GM18517 (cell line): ENCODE results near the gene KCNJ10.

Source experiments
- ATAC-seq: cut with Tn5 transposase; IDR thresholded peaks from one replicate; pipeline ENCODE4 v1.9.1; 2021; ENCODE audit warnings: mild to moderate bottlenecking, moderate library complexity; ENCODE audit not compliant: unreplicated experiment

The KCNJ10 gene

DNA sequence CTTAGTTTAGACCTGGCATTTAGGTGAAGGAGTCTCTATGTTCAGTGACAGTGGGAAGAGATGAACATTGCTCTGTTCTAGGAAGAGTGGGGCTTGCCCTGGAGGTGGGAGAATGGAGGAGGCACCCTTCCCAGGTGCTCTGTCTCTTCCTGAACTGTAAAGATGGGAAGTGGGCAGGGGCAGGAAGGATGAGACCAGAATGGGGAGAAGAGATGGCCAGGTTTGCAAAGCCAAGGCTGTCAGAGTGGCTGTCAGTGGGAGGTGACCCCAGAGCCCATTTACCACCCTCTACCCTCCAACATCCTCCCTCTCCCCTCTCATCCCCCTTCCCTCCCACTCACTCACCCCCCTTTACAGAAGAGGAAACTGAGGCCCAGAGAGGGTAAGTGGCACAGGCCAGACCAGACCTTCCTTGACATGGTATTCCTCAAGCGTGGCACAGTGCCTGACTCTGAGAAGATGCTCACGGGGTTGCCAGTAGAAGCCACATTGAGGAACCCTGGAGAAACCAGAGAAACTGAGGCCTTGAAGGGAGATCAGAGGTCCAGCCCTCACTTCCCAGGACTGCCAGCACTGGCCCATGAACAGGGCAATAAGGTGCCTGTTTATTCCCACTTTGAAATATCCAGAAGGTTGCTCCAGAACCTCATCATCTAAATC is 29.9 kb upstream of the KCNJ10 start:
- no peak for ATAC-seq

DNA sequence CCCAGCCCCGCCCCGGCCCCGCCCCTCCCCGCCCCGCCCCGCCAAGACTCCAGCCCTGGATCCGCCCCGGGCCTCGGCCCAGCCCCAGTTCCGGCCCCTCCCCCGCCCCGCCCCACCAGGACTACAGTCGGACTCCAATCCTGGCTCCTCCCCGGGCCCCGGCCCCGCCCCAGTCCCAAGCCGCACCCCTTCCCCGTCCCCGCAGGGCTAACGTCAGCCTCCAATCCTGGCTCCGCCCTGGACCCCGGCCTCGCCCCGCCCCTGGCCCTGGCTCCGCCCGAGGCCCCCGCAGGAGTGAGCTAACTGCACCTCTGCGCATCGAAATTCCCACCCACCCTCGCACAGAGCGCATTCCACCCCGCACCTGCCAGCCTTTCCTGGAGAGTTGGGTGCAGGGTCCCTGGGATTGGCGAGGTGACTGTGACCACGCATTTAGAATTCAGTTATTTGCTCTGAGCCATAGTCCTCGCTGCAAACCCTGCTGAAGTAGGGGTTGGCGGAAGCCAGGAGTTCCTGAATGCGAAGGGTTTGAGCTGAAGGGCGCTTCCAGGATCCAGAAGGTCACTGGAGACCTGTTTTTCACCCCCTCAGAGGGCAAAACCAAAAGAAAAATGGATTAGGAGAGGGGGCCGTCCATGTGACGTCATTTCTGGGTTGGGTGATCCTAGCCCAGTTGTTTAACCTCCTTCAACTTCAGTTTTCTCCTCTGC is 29.0 kb upstream of the KCNJ10 start:
- peak; percentile 72 for ATAC-seq

DNA sequence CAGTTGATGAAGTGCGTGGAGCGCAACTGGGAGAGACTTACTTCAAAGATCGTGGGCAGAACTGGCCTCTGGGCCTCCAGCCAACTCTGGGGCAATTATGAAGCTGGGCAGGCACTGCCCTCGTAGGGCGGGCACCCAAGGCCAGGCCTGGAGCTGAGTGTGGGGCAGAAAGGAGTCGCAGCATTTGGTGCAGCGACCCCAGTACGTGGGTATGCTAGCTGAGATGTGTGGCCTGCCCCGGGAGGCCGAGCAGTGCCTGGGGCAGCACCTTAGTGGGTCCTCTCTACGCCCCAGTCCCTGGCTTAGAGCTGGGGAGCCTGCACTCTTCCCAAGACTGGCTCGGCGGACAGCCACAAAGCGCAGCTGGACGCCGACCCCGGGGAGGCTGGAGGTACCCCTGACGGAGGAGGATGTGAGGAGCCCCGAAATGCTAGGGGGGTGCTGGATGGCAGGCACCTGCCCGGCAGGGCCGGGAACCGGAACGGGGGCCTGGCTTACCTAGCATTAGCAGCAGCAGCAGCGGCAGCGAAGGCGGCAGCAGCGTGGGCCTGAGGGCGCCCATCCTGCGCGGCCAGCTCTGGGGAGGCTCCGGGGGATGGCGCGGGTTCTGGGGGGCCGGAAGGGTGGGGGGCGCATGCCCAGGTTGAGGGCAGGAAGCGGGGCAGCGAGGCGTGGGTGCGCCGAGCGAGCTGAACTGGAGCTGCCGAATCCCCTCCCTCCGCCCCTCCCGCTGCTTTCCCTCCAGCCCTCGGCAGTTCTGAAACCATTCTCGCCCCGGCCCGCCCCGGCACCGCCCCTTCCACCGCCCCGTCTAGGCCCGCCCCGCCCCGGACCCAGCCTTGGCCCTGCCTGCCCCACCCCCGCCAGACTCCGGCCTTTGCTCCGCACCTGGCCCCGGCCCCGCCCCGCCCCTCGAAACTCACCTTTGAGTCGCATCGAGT is 28.2 kb upstream of the KCNJ10 start, which contains the start of gene IGSF8:
Gene IGSF8, minus strand, starts transcription at position 709 of the 941 bp plus-strand sequence. Its CDS starts 147 bp downstream, at position 562.
- ATAC-seq, result no peak

DNA sequence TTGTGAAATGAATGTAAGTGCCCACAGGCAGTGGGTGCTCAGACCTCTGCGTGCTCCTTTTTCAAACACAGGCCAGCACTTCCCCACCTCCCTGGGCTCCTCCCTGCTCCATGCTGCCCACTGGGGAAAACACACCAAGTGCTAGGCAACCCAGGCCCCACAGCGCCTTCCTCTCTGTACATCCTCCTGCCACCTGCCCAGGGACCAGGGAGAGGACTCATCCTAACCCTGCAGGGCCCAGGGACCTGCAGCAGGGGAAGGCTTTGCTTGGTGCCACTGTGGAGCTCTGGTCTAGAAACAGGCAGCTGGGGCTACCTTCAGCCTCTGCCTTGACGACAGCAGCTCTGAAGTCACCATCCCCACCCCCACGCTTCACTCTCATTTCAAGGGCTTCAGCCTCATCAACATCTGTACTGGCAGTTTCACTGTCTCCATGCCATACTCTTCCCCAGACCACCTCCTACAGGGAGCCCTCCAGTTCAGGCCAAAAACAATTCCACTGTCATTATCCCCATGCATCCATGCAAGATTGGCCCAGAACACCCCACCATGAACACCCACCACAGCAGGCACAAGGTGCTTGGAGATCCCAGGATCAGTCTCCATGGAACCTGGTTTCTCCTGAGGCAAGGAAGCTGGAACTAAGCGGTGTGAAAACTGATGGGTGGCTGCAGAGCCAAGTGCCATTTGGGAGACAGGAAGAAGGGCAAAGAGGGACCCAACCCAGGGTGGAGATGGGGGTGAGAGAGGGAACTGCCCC is 27.4 kb upstream of the KCNJ10 start:
- no peak for ATAC-seq

DNA sequence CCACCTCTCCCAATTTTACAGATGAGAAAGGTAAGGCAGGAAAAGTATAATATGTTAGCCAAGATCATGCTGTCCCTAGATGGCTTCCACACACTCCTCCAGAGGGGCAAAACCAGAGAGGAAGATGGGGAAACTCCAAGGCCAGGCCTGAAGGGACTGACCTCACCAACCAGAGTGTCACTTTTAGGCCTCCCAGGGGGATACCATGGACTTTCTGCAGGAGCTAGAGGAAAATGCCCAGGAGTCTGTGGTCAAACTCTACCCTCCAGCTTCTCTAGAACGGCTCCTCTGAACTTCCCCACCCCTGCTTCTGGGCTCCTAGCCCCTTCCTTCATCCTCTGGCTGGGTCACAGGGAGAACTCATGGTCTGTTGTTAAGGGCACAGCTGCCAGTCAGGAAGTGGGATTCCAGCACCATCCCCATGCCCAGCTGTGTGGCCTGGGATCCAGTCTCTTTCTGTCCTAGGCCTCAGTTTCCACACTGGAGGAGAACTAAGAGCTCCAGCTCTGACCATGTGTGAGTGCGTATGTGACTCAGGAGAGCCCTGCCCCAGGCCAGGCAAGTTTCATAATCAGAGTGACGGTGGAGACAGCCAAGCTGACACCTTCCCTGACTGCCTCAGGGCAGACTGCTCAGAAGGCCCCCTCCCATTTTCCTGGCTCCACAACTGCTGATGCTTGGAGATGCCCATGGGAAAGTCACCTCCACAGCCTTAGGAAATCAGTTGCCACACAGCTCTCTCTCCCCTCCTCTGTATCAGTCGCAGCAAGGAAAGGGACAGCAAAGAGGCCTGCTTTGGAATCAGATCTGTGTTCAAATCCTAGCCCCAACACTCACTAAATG is 26.5 kb upstream of the KCNJ10 start:
- no peak for ATAC-seq

DNA sequence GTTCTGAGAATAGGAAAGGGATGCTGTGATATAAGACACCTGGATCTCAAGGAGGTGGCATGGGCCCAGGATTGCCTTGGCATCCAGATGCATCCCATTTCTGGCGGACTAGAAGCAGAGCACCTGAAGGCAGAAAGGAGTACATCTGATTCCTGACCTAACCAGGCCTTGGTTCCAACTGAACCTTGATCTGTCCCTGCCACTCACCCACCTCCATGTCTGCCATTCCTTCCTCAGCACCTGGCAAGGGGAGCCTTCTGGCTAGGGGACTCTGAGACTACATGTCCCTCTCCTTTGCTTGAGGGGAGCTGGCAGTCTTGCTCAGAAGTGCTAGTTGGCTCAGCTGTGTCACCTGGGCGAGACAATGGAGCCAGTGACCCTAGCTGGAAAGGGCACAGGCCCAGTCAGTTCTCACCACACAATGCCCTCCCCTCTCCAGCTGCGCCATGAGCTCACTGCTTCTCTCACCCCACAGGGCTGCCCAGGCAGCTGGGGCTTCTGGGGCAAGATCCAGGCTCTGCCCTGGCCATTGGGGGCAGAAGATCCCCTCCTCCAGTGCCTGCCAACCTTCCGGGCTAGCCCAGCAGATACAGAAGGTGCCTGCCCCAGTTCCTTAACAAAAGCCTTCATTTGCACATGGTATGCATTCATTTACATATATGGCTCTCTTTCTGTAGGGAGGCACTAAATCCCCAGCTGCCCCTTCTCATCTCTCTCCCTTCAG is 25.6 kb upstream of the KCNJ10 start:
- ATAC-seq, result no peak

DNA sequence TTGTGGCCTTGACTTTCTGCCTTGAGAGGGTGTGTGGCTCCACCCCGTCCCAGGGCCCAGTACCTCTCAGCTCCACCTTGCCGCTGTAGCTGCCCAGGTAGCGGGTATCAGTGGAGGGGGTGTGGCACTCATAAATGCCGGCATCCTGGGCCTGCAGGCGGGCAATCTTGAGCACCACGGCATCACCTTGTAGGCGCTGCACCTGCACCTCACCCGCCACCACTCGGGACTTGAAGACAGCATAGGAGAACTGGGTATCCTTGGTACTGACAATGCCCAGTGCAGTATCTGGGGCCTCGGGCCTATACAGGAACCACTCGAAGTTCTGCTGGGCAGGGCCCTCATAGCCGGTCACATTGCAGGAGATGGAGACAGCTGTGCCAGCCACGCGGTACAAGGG is 24.8 kb upstream of the KCNJ10 start:
- no peak for ATAC-seq

DNA sequence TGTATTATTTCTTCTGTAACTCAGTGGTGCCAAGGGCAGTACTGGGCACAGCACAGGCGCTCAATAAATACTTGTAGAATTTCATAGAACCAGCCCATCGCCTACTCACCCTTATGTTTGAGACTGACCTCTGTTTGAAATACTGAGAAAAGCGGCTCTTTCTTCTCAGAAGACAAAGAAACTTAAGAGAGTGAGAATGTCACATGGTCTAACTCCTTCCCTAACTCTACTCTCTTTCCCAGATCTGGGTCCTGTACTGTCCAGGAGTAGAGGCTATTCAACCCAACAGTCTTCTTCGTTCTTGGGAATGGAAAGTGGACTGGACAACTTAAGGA is 24.3 kb upstream of the KCNJ10 start:
- ATAC-seq, result no peak

DNA sequence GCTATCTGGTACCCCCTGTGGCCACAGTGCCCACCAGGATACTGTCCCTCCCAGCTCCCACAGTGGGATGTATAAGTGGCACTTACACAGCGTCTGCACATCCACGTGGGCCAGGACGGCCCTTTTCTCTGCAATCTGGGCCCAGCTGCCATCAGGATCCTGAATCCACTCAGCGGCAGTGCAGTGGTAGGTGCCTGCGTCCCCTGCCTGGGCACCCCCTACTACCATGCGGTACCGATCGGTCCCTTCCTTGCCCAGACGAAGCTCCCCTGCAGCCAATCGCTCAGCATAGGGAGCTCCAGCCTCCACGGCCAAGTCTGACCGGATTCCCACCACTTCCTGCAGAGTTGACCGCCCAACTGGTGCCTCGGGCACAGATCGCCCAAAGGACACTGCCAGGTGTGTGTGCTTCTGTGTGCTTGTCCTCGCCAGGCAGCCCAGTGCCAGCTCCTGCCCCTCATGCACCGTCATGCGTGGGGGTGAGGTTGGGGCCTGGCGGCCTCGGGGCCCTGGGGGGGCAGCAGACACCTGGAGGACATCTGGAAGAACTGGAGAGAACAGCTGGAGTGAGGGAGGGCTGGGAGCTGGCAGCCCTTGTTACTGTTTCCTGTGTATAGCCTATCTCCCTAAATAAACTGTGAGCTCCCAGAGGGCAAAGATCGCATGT is 23.8 kb upstream of the KCNJ10 start:
- ATAC-seq, result no peak

DNA sequence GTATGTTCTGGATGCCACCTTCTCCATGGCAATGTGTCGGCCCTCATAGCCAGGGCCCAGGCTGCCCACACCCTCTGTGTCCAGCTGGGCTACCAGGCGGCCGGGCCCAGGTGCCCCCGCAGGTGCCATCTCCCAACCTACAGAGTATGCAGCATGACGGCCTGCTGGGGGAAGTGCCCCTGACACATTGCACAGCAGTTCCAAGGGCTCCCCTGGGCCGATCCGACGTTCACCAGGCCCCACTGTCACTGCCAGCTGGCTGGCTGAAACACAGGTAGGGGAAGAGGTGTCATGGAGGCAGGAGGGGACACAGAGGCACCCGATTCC is 23.1 kb upstream of the KCNJ10 start:
- ATAC-seq, result no peak

DNA sequence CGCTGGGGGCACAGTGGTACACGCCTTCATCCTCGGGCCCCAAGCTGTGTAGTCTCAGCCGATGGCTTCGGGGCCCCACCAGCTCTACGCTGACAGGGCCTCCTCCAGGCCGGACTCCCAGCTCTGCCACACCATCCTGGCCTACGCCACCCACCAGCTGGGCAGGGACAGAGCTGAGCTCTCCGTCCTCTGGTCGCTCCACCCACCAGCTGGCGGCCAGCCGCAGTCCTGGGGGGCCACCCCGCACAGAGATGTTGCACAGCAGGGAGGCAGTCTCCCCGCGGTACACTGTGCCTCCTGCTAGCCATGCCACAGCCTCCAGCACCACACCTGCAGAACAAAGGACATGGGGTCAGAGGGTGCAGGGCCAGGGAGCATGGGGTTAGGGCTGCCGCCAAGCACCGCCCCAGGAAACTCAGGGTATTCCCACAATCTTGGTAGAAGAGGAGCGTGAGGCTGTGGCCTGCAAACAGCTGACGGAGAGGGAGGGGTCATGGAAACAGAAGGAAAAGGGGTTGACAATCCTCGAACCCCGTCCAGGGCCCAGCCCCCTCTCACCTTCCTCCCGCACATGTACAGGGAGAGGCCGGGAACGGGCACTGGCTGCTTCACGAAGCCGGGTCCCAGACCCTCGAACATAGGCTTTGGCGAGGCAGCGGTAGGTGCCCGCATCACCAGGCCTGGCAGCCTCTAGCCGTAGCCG is 22.6 kb upstream of the KCNJ10 start:
- ATAC-seq, result no peak

DNA sequence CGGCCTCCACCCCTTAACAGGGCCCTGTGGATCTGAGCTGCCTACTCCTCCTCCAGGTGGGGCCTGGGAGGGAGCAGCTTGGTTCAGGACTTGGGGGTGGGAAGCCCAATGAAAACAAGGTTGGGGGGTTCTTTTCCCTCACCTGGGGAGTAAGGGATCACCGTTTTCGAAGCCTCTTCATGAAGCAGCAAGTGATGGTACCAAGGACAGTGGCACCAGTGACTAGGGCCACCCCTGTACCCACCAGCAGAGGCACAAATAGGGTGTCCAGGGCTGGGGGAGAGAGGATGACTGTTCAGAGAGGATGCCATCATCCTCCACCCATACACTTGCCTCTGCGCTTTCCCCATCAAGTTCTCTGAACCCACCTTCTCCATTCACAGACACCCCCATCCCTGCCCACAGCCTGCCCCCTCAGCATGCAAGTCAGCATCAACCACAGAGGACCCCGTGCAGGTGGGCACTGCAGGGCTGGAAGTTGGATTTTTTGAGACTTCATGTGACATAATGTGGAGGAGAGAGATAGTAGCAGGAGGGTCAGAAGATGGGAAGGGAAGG is 21.8 kb upstream of the KCNJ10 start:
- no peak for ATAC-seq

DNA sequence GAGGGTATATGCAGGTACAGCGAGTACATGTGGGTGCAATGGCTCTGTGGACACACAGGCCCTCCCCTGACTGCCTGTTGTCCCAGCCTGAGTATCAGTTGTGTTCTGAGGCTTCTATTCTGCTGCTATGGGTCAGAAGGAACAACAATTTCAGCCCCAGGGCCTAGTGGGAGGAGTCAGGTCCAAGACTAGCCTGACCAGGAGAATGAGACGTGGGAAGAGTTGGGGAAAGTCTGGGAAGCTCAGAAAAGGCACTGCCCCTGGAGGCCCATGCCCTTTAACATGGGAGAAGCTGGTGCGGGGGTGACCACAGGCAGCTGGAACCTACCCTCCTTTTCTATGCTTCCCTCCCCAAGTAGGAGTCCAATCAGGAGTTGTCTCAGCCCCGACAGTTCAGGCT is 20.8 kb upstream of the KCNJ10 start:
- no peak for ATAC-seq

DNA sequence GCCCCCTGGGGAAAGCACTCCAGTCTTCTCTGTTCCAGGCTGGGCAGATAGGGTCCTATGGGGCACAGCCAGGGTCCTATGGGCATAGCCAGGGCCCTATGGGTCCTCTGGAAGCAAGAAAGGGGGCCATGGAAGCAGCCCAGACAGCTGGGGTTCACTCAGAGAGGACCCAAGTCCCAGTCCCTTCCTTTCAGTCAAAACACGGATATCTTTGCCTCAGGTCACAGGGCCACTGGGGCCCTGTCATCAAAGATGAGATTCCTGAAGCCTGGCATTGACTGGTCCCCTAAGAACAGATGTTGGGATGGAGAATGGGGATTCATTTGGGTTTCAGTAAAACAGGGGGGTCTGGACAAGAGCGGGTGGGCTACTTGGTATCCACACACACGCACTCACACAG is 19.9 kb upstream of the KCNJ10 start:
- ATAC-seq, result no peak

DNA sequence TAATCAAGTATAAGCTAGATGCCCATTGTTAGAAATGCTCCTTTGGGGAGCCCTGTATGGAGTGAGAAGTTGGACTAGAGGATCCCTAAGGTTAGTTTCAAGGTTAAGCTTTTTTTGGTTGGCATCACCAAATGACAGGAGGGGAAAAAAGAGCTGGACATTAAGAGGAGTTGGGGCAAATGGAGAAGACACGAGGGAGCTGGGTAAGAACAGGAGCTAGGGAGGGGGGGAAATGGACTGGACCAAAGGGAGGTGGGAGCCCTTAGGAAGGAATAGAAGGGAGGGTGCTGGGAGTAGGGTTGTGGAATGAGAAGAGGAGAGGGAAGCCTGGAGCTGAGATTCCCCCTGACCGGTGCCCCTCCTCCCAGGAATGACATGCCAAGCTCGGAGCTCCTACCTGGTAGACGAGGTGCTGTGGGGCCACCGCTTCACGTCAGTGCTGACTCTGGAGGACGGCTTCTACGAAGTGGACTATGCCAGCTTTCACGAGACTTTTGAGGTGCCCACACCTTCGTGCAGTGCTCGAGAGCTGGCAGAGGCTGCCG is 17.2 kb upstream of the KCNJ10 start:
- ATAC-seq, result no peak

DNA sequence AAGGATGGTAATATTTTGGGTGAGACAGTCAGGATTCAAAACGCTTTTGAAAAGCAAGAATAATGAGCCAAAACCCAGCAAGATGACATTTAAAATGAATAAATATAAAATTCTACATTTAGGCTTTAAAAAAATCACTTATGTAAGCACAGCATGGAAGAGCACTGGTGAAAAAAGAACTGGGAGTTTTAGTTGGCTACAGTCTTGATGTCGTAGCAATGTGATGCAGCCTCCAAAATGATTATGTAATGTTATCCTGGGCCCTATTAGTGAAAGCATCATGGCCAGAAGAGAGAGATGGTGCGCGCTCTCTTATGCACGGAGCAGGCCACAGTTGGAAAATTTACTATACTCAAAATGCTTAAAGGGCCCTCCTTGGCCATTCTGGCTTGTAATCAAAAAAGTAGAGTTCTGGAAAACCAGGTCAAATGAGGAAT is 16.5 kb upstream of the KCNJ10 start:
- ATAC-seq, result no peak

DNA sequence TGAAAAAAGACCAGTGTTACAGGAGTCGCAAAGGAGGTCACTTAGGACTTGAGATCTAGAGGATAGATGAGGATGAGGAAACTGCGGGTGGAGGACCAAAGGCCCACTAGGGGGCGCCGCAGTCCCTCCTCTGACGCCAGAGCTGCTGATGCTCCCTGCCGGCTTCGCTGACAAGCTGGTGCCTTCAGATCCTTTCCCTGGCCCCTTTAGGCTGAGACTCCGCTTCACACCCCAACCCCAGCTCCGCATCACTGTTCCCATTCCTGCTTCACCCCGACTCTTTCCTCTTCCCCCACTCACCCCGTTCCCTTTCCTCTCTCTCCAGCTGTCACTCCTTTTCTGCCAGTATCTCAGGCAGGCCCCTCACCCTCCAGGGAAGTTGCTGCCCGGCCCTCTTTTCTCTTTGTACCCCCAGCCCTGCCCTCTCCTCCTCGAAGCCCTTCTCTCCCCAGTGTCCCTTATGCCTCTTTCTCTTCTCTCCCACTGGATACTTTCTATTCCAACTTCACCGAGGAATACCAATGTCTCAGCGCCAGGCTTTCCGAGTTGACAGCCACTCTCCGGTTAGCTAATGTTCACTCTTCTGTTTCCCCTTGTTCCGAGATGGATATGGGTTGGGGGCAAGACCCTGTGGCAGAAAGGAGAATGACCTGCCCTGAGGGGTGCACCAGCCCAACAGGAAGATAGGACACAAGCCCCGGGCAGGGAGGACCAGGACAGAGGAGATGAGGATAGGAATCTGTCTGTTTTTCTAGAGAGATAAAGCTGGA is 15.9 kb upstream of the KCNJ10 start:
- ATAC-seq, result no peak
